Body of pancreas (tissue), 4 donors: ENCODE data around the gene AGK.

Experiments
- CTCF ChIP-seq, 7 experiments: fragments of 450-650 bp in 4 of 7; fragments of 200-600 bp in 3 of 7; sonication (generic) in 3 of 7; IDR thresholded peaks; one replicate each; pipeline ENCODE4 v1.5.1; 2016 to 2019; ENCODE audit warnings: antibody characterized with exemption in 7 of 7
- POLR2A ChIP-seq, 3 donors: fragments of 450-650 bp; IDR thresholded peaks; one replicate each; pipeline ENCODE4 v1.6.1; 2016; ENCODE audit warnings: antibody characterized with exemption in 3 of 3, mild to moderate bottlenecking in 2 of 3

GRCh38 chr7:141645188-141645587 is 94.0 kb downstream of the AGK start:
- TF ChIP-seq CTCF (IDR thresholded peaks at IDR 0.05) (no peak), POLR2A (IDR thresholded peaks at IDR 0.05) (no peak)
